Measurements from ENCODE around the gene TSSK2.

DNA sequence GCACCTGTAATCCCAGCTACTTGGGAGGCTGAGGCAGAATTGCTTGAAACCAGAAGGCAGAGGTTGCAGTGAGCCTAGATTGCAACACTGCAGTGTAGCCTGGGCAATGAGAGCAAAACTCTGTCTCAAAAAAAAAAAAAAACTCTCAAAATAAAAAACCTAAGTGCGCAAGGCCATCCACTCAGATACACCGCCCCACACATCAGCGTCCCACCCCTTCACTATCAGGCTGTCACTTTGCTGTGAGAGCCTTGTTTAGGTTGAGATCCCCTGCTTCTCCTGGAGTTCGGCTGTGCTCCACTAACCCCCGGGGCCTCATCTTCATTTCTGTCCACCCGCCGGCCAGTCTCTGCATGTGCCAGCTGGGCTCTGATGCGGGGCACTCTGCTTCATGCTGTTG lies 35.3 kb downstream of the TSSK2 start:
- TF ChIP-seq SIN3A (IDR thresholded peaks at IDR 0.05; ENCODE audit: borderline replicate concordance, insufficient read depth, low read length) (no peak), POLR2AphosphoS5 (IDR thresholded peaks at IDR 0.05; ENCODE audit: low read depth, low read length) (no peak), TAF1 (IDR thresholded peaks at IDR 0.05; ENCODE audit: borderline replicate concordance, insufficient read depth, low read length) (no peak)
- TF ChIP-seq, protein P1, sequence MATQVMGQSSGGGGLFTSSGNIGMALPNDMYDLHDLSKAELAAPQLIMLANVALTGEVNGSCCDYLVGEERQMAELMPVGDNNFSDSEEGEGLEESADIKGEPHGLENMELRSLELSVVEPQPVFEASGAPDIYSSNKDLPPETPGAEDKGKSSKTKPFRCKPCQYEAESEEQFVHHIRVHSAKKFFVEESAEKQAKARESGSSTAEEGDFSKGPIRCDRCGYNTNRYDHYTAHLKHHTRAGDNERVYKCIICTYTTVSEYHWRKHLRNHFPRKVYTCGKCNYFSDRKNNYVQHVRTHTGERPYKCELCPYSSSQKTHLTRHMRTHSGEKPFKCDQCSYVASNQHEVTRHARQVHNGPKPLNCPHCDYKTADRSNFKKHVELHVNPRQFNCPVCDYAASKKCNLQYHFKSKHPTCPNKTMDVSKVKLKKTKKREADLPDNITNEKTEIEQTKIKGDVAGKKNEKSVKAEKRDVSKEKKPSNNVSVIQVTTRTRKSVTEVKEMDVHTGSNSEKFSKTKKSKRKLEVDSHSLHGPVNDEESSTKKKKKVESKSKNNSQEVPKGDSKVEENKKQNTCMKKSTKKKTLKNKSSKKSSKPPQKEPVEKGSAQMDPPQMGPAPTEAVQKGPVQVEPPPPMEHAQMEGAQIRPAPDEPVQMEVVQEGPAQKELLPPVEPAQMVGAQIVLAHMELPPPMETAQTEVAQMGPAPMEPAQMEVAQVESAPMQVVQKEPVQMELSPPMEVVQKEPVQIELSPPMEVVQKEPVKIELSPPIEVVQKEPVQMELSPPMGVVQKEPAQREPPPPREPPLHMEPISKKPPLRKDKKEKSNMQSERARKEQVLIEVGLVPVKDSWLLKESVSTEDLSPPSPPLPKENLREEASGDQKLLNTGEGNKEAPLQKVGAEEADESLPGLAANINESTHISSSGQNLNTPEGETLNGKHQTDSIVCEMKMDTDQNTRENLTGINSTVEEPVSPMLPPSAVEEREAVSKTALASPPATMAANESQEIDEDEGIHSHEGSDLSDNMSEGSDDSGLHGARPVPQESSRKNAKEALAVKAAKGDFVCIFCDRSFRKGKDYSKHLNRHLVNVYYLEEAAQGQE (IDR thresholded peaks at IDR 0.05; ENCODE audit: insufficient read depth in 1 of 2, low read depth in 2 of 2, low read length in 2 of 2), result no peak
